NCI-H1092 (cell line): Measurements from ENCODE around the gene ATP6V1C2.

Experiments used
- DNase-seq: peaks from one replicate; lab custom pipeline; 2025; lab: John Stamatoyannopoulos, UW

Gene ATP6V1C2

GRCh38 chr2:10732924-10733565 lies 11.6 kb downstream of the ATP6V1C2 start:
- DNase-seq: no peak

GRCh38 chr2:10733566-10733925 lies 12.1 kb downstream of the ATP6V1C2 start:
- no peak for DNase-seq

- no peak for DNase-seq
Measured at GRCh38 chr2:10733980-10734379, 12.6 kb downstream of the ATP6V1C2 start.

GRCh38 chr2:10738192-10738591 lies 16.8 kb downstream of the ATP6V1C2 start:
- DNase-seq: no peak

GRCh38 chr2:10740226-10740625 lies 18.8 kb downstream of the ATP6V1C2 start:
- no peak for DNase-seq

GRCh38 chr2:10741139-10741538 lies 19.7 kb downstream of the ATP6V1C2 start:
- DNase-seq: no peak

- DNase-seq: no peak
Measured at GRCh38 chr2:10742666-10743065, 21.2 kb downstream of the ATP6V1C2 start.

- DNase-seq: no peak
Measured at GRCh38 chr2:10750610-10751009, 29.2 kb downstream of the ATP6V1C2 start.

GRCh38 chr2:10752236-10752635 lies 30.8 kb downstream of the ATP6V1C2 start:
- DNase-seq: no peak

- DNase-seq: no peak
Measured at GRCh38 chr2:10753156-10753555, 31.7 kb downstream of the ATP6V1C2 start.

GRCh38 chr2:10753876-10754275 lies 32.4 kb downstream of the ATP6V1C2 start:
- DNase-seq: no peak

GRCh38 chr2:10755621-10756020 lies 34.2 kb downstream of the ATP6V1C2 start:
- DNase-seq: no peak

GRCh38 chr2:10757814-10758286 lies 36.4 kb downstream of the ATP6V1C2 start:
- no peak for DNase-seq

GRCh38 chr2:10759151-10759714 lies 37.8 kb downstream of the ATP6V1C2 start:
- DNase-seq: no peak

GRCh38 chr2:10760794-10761504 lies 39.5 kb downstream of the ATP6V1C2 start:
- no peak for DNase-seq

- DNase-seq: no peak
Measured at GRCh38 chr2:10761591-10761990, 40.2 kb downstream of the ATP6V1C2 start.

GRCh38 chr2:10762651-10763460 lies 41.4 kb downstream of the ATP6V1C2 start:
- no peak for DNase-seq

GRCh38 chr2:10763461-10763800 lies 42.0 kb downstream of the ATP6V1C2 start:
- DNase-seq: no peak

GRCh38 chr2:10764096-10764785 lies 42.8 kb downstream of the ATP6V1C2 start:
- no peak for DNase-seq

- DNase-seq: no peak
Measured at GRCh38 chr2:10764896-10765295, 43.5 kb downstream of the ATP6V1C2 start.

- DNase-seq: no peak
Measured at GRCh38 chr2:10765461-10765860, 44.0 kb downstream of the ATP6V1C2 start.

- DNase-seq: no peak
Measured at GRCh38 chr2:10765914-10766313, 44.5 kb downstream of the ATP6V1C2 start.
